HepG2 (cell line): ENCODE data around the gene VPS13C. TPM values are rescaled to one million over a fixed set of nuclear protein-coding genes. Genes with fewer than 3 reads are reported as not detected.

Experiments
- MBD4 ChIP-seq: IDR thresholded peaks from 2 replicates; pipeline ENCODE4 v1.6.1; 2012; ENCODE audit warnings: low read length, inconsistent platforms, borderline replicate concordance
- PAF1 ChIP-seq: IDR thresholded peaks from 2 replicates; pipeline ENCODE4 v1.6.1; 2016; ENCODE audit warnings: missing genetic modification reagents, missing compliant biosample characterization
- TGIF2 ChIP-seq: IDR thresholded peaks from 2 replicates; pipeline ENCODE4 v1.6.1; 2016; ENCODE audit warnings: control low read depth, missing compliant biosample characterization
- ZNF251 ChIP-seq: sonication (generic); formaldehyde crosslinking; IDR thresholded peaks from 2 replicates; pipeline ENCODE4 v1.9.0; 2021; ENCODE audit warnings: mild to moderate bottlenecking, missing genetic modification reagents
- polyA plus RNA-seq, 8 experiments: library from polyadenylated mRNA; depleted of rRNA in 3 of 8; stranded (reverse) in 7 of 8; unstranded in 1 of 8; fragments of >200 nt; fragmentation: Illumina TruSeq in 4 of 8; extraction: Trizol in 4 of 8; gene quantifications; 2 replicates each; pipeline versions ENCODE4 v1.2.1 to v1.2.3, GENCODE V29; 2011 to 2016; ENCODE audit warnings: low read depth in 4 of 8, missing spikeins in 1 of 8, mixed read lengths in 1 of 8; ENCODE audit not compliant: insufficient read depth in 1 of 8
- total RNA-seq, 5 experiments: library from RNA; depleted of rRNA; stranded (reverse); fragments of >200 nt; fragmentation: Illumina TruSeq; extraction: Trizol; gene quantifications; 2 replicates each; pipeline ENCODE4 v1.2.3, GENCODE V29; 2016; ENCODE audit warnings: low read depth in 1 of 5
- TF ChIP-seq, protein P1 (sequence below): sonication (generic); formaldehyde crosslinking; IDR thresholded peaks from 2 replicates; pipeline ENCODE4 v1.4.0; 2020; ENCODE audit warnings: mild to moderate bottlenecking, missing genetic modification reagents
- TF ChIP-seq, protein P2 (sequence below): sonication (generic); formaldehyde crosslinking; IDR thresholded peaks from 2 replicates; pipeline ENCODE4 v1.8.0; 2022; ENCODE audit warnings: missing genetic modification reagents, mild to moderate bottlenecking, inconsistent platforms, borderline replicate concordance
- TF ChIP-seq, protein P3 (sequence below): sonication (generic); formaldehyde crosslinking; IDR thresholded peaks from 2 replicates; pipeline ENCODE4 v1.4.0; 2020; ENCODE audit warnings: missing genetic modification reagents

VPS13C gene
- total and polyA plus RNA-seq, 2 of the 13 experiments (the other 11 are each of a cell fraction or from before 2014, with no cell fraction given), result 10.9 to 26.8 TPM

DNA sequence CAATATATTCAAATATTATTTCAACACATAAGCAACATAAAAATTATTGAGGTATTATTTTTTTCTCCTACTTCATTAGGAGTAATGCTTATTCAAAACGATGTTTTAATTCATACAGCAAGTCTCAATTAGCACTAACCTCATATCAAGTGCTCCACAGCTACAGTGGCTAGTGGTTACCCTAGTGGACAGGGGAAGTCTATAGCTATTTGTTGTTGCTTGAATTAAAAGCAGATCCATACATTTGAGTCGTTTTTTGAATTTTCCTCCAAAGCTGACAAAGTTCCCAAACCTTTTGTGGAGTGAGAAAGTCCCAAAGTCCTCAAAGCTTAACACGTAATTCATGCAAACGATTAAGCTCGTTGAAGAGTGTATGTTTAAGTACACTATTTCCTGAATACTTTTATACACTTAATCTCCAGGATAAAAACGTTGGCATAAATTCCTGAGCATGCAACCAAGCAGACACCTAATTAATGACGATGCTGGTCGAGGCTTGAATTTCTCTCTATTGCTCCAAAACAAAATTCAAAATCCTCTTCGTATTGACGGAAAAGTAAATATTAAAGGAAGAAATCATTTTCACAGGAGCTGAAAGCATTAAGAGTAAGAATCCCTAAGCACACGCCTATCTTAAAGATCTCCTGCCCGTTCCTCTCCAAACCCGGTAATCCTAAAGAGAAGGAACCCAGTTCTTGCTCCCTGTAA is 985 bp downstream of the VPS13C start (continued):
- TF ChIP-seq PAF1 (CRISPR knock-in tag) (no peak), TGIF2 (CRISPR knock-in tag) (no peak), ZNF251 (CRISPR knock-in tag) (no peak), MBD4 (no peak)
- TF ChIP-seq, protein P1, sequence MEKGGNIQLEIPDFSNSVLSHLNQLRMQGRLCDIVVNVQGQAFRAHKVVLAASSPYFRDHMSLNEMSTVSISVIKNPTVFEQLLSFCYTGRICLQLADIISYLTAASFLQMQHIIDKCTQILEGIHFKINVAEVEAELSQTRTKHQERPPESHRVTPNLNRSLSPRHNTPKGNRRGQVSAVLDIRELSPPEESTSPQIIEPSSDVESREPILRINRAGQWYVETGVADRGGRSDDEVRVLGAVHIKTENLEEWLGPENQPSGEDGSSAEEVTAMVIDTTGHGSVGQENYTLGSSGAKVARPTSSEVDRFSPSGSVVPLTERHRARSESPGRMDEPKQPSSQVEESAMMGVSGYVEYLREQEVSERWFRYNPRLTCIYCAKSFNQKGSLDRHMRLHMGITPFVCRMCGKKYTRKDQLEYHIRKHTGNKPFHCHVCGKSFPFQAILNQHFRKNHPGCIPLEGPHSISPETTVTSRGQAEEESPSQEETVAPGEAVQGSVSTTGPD, result no peak
- TF ChIP-seq, protein P2, sequence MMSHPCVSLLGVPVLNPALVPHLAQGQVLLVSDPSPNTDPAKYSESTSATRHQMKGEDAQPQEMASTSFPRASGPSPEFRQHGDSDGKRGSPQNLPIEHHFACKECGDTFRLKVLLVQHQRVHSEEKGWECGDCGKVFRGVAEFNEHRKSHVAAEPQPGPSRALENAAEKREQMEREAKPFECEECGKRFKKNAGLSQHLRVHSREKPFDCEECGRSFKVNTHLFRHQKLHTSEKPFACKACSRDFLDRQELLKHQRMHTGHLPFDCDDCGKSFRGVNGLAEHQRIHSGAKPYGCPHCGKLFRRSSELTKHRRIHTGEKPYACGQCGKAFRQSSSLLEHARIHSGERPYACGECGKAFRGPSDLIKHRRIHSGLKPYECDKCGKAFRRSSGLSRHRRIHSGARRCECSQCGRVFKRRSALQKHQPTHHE (CRISPR knock-in tag), result no peak
- TF ChIP-seq, protein P3, sequence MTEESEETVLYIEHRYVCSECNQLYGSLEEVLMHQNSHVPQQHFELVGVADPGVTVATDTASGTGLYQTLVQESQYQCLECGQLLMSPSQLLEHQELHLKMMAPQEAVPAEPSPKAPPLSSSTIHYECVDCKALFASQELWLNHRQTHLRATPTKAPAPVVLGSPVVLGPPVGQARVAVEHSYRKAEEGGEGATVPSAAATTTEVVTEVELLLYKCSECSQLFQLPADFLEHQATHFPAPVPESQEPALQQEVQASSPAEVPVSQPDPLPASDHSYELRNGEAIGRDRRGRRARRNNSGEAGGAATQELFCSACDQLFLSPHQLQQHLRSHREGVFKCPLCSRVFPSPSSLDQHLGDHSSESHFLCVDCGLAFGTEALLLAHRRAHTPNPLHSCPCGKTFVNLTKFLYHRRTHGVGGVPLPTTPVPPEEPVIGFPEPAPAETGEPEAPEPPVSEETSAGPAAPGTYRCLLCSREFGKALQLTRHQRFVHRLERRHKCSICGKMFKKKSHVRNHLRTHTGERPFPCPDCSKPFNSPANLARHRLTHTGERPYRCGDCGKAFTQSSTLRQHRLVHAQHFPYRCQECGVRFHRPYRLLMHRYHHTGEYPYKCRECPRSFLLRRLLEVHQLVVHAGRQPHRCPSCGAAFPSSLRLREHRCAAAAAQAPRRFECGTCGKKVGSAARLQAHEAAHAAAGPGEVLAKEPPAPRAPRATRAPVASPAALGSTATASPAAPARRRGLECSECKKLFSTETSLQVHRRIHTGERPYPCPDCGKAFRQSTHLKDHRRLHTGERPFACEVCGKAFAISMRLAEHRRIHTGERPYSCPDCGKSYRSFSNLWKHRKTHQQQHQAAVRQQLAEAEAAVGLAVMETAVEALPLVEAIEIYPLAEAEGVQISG, result no peak
- TF ChIP-seq, all 625 proteins: peak for 2
